ENCODE measurements around the gene SIRT3.

The SIRT3 gene

DNA sequence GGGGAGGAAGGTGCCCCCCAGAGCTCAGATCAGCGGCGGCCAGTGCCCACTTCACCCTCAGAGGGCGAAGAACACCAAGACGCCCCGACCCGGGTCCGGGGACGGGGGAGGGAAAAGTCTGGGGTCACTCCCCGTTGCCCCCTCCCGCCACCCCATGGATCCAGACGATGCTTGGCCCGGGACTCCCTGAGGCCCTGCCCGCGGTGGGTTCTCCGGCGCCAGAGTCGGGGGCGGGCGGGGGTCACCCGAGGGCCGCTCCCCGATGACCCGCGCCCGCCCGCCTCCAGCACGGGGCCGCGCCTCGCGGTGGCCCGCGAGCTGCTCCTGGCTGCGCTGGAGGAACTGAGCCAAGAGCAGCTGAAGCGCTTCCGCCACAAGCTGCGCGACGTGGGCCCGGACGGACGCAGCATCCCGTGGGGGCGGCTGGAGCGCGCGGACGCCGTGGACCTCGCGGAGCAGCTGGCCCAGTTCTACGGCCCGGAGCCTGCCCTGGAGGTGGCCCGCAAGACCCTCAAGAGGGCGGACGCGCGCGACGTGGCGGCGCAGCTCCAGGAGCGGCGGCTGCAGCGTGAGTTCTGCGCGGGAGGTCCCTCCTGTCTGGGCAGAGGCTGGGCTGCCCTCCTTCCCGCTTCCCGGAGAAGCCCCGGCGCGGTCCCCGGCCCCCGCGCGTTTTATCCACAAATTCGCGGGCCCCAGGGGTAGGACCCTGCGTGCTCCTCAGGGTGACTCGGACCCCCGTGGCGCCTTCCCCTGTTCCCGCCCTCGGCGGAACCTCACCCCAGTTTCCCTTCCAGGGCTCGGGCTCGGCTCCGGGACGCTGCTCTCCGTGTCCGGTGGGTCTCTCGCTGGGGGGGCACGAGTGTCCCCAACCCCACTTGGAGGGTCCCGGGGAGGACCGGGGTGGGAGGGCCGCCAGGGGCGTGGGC, 43.2 kb upstream of the SIRT3 start:
- ChIA-PET CTCF (no interaction called here), POLR2A (no interaction called here)
- TF ChIP-seq FOXM1 (IDR thresholded peaks at IDR 0.05; ENCODE audit: borderline replicate concordance) (no peak), CTBP1 (IDR thresholded peaks at IDR 0.05; ENCODE audit: borderline replicate concordance) (no peak), L3MBTL2 (conservative IDR thresholded peaks at IDR 0.05) (no peak), NFRKB (IDR thresholded peaks at IDR 0.05) (no peak), BHLHE40 (IDR thresholded peaks at IDR 0.05; ENCODE audit: borderline replicate concordance) (no peak), FOXK2 (IDR thresholded peaks at IDR 0.05) (no peak), ELF4 (IDR thresholded peaks at IDR 0.05) (no peak), ARNT (IDR thresholded peaks at IDR 0.05) (no peak), LEF1 (IDR thresholded peaks at IDR 0.05; ENCODE audit: borderline replicate concordance) (no peak), HDGF (IDR thresholded peaks at IDR 0.05; ENCODE audit: borderline replicate concordance) (no peak)
- TF ChIP-seq, protein P1, sequence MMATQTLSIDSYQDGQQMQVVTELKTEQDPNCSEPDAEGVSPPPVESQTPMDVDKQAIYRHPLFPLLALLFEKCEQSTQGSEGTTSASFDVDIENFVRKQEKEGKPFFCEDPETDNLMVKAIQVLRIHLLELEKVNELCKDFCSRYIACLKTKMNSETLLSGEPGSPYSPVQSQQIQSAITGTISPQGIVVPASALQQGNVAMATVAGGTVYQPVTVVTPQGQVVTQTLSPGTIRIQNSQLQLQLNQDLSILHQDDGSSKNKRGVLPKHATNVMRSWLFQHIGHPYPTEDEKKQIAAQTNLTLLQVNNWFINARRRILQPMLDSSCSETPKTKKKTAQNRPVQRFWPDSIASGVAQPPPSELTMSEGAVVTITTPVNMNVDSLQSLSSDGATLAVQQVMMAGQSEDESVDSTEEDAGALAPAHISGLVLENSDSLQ (IDR thresholded peaks at IDR 0.05), result no peak
- DNase-seq (ENCODE audit: extremely low spot score), result no peak

DNA sequence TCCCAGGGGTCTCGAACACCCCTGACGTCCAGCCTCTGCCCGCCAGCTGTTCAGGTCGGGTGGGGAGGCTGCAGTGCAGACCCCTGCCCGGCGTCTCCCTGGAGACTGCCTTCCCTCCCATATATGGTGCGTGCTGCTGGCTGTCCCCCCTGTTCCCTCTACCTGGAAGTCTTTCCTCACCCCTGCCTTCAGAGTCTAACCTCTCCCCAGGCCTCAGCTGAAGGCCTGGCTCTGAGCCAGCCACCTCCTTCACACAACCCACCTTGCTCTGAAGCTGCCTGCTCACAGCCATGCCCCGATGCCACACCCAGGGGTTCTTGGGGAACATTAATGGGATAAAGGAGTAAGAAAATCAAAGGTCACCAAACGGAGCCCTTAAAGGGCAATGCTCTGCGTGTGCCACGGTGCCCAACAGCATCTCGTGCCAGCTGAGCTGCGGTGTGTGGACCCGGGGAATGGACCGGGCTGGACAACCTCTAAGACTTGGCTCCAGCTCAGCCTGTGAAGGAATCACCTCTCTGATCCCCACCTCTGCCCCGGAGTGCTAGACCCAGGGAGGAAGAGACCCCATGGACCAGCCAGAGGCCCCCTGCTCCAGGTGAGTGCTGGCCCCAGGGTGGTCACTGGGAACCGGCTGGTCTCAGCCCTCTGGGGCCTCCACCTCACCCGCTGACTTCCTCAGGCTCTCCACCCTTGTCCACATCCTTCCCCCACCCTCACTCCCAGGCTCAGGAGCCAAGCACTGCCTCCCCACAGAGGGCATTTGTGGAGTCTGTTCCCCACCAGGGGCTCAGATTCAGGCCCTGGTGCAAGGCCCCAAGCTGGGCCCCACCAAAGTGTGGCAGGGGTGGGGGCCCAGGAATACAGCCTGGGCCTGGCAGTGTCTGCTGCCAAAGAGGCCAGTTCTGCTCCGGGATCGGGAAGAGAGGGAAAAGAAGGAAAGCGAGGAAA, 42.1 kb upstream of the SIRT3 start, which contains the start of gene NLRP6:
Gene NLRP6, plus strand, starts transcription at position 407 of the 951 bp plus-strand sequence. Its CDS starts 163 bp downstream, at position 570.
- TF ChIP-seq NFRKB (IDR thresholded peaks at IDR 0.05) (no peak), LEF1 (IDR thresholded peaks at IDR 0.05; ENCODE audit: borderline replicate concordance) (no peak), ARNT (IDR thresholded peaks at IDR 0.05) (no peak), FOXA1 (IDR thresholded peaks at IDR 0.05) (no peak), SUZ12 (IDR thresholded peaks at IDR 0.05) (no peak), ZNF384 (IDR thresholded peaks at IDR 0.05) (no peak), FOXM1 (IDR thresholded peaks at IDR 0.05; ENCODE audit: borderline replicate concordance) (no peak), CTBP1 (IDR thresholded peaks at IDR 0.05; ENCODE audit: borderline replicate concordance) (no peak), FOXK2 (IDR thresholded peaks at IDR 0.05) (no peak), L3MBTL2 (conservative IDR thresholded peaks at IDR 0.05) (no peak), BHLHE40 (IDR thresholded peaks at IDR 0.05; ENCODE audit: borderline replicate concordance) (no peak), ELF4 (IDR thresholded peaks at IDR 0.05) (no peak), HDGF (IDR thresholded peaks at IDR 0.05; ENCODE audit: borderline replicate concordance) (no peak), SP1 (IDR thresholded peaks at IDR 0.05) (no peak), TARDBP (IDR thresholded peaks at IDR 0.05) (no peak)
- TF ChIP-seq, protein P1 (IDR thresholded peaks at IDR 0.05), result no peak
- ChIA-PET POLR2A (no interaction called here), CTCF (interaction anchor here (0.7 kb wide), 1 partner anchor 28 kb away, joined by 3 read pairs; no protein-coding TSS in a partner anchor)
- no peak for DNase-seq (ENCODE audit: extremely low spot score)

DNA sequence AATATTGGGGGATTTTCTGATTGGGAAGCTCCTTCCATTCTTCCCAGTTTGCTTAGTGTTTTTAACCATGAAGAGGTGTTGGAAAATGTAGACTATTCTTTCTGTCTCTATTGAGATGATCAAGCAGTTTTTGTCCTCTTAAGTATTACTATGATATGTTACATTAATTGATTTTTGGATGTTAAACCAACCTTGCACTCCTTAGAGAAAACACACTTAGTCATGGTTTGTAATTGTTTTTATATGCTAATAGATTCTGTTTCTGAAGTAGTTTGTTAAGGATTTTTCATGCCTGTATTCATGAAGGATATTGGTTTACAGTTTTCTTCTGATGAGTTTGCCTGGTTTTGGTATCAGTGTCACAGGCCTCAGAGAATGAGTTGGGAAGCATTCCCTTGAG, 40.1 kb upstream of the SIRT3 start:
- no peak for TF ChIP-seq FOXA1 (IDR thresholded peaks at IDR 0.05)
- TF ChIP-seq BHLHE40 (IDR thresholded peaks at IDR 0.05; ENCODE audit: borderline replicate concordance), result no peak
- no peak for TF ChIP-seq FOXK2 (IDR thresholded peaks at IDR 0.05)
- no peak for TF ChIP-seq TARDBP (IDR thresholded peaks at IDR 0.05)
- no peak for TF ChIP-seq FOXM1 (IDR thresholded peaks at IDR 0.05; ENCODE audit: borderline replicate concordance)
- TF ChIP-seq L3MBTL2 (conservative IDR thresholded peaks at IDR 0.05), result no peak
- TF ChIP-seq NFRKB (IDR thresholded peaks at IDR 0.05), result no peak
- no peak for TF ChIP-seq CTBP1 (IDR thresholded peaks at IDR 0.05; ENCODE audit: borderline replicate concordance)
- no peak for TF ChIP-seq HDGF (IDR thresholded peaks at IDR 0.05; ENCODE audit: borderline replicate concordance)
- no peak for TF ChIP-seq SP1 (IDR thresholded peaks at IDR 0.05)
- no peak for DNase-seq (ENCODE audit: extremely low spot score)
- CTCF ChIA-PET, result no interaction called here
- POLR2A ChIA-PET, result no interaction called here

DNA sequence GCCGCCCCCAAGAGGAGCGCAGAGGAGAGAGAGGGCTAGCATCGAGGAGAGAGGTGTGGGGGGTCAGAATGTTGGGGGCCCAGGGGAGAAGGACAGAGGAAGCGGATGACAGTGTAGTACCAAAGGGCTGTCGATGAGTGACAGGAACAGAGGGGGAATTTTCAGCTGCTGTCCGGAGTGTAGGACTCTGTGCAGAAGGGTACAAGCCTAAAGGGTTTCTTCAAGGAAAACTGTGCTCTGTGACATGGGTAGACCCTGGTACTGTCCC, 36.7 kb upstream of the SIRT3 start:
- no peak for DNase-seq (ENCODE audit: extremely low spot score)
- TF ChIP-seq TARDBP (IDR thresholded peaks at IDR 0.05) (no peak), HDGF (IDR thresholded peaks at IDR 0.05; ENCODE audit: borderline replicate concordance) (no peak), L3MBTL2 (conservative IDR thresholded peaks at IDR 0.05) (no peak)
- CTCF ChIA-PET, result interaction anchor here (1.5 kb wide), 1 partner anchor 22 kb away, joined by 4 read pairs; no protein-coding TSS in a partner anchor
- POLR2A ChIA-PET, result no interaction called here

DNA sequence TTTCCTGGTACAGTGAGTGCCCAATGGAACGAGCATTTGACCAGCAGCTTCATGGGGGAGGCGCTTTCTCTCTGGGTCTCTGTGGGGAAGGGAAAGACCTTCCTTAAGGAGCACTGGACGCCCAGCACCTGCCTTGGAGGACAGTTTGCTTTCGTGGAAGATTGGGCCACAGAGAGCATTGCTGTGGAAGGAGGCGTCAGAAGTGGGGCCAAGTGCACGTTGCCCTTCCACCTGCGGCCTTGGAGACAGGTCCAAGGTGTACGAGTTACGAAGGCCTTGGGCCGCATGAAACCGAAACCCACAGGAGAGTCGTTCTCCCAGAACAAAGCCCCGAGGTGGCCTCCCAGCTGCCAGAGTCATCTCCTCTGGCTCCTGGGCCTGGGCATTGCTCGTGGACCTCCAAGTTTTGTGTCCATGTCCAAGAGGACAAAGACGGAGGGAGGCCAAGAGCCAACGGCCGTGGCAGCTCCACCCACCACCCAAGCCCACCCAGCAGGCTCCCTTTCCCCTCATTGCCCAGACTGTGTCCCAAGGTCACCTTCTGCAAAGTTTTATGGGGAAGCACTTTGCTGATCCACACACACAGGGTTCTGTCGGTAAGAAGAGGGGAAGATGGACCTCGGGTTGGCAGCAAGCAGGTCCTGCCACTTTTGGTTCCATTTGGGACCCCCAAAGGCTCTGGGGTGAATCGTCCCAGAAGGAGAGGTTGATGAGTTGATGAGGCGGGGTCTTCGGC, 36.2 kb upstream of the SIRT3 start:
- POLR2A ChIA-PET, result no interaction called here

More for the DNA sequence above, 36.2 kb upstream of the SIRT3 start:
- CTCF ChIA-PET, result interaction anchor here (1.5 kb wide), 1 partner anchor 22 kb away, joined by 4 read pairs; no protein-coding TSS in a partner anchor
- no peak for TF ChIP-seq LEF1 (IDR thresholded peaks at IDR 0.05; ENCODE audit: borderline replicate concordance)
- no peak for TF ChIP-seq ELF4 (IDR thresholded peaks at IDR 0.05)
- TF ChIP-seq SUZ12 (IDR thresholded peaks at IDR 0.05), result no peak
- no peak for TF ChIP-seq L3MBTL2 (conservative IDR thresholded peaks at IDR 0.05)
- no peak for TF ChIP-seq SP1 (IDR thresholded peaks at IDR 0.05)
- no peak for TF ChIP-seq ARNT (IDR thresholded peaks at IDR 0.05)
- TF ChIP-seq FOXM1 (IDR thresholded peaks at IDR 0.05; ENCODE audit: borderline replicate concordance), result no peak
- TF ChIP-seq FOXK2 (IDR thresholded peaks at IDR 0.05), result no peak
- no peak for TF ChIP-seq CTBP1 (IDR thresholded peaks at IDR 0.05; ENCODE audit: borderline replicate concordance)
- TF ChIP-seq TARDBP (IDR thresholded peaks at IDR 0.05), result no peak
- no peak for TF ChIP-seq ZNF384 (IDR thresholded peaks at IDR 0.05)
- no peak for DNase-seq (ENCODE audit: extremely low spot score)

All from HEK293T (cell line).